PFSK-1 (cell line): ENCODE measurements around the gene ARMC6.

ENCODE experiments used
- FOXP2 ChIP-seq: optimal IDR thresholded peaks from 2 replicates; pipeline ENCODE3; 2011; ENCODE audit warnings: borderline replicate concordance, control low read depth, inconsistent platforms; ENCODE audit not compliant: insufficient read depth; ENCODE audit errors: extremely low read length, extremely low read depth
- POLR2AphosphoS5 ChIP-seq: IDR thresholded peaks from 2 replicates; pipeline ENCODE4 v1.6.1; 2012; ENCODE audit warnings: low read depth, mild to moderate bottlenecking, control low read depth, low read length, moderate library complexity
- REST ChIP-seq, 2 experiments: IDR thresholded peaks; 2 replicates each; pipeline versions ENCODE4 v1.6.1 to v1.8.0; 2011 to 2012; ENCODE audit warnings: low read depth in 2 of 2, low read length in 2 of 2, control low read depth in 1 of 2, inconsistent platforms in 1 of 2, mild to moderate bottlenecking in 1 of 2, moderate library complexity in 1 of 2; ENCODE audit not compliant: insufficient read depth in 1 of 2
- SIN3A ChIP-seq: IDR thresholded peaks from 2 replicates; pipeline ENCODE4 v1.6.1; 2012; ENCODE audit warnings: mild to moderate bottlenecking, low read length, moderate library complexity, borderline replicate concordance; ENCODE audit not compliant: insufficient read depth
- TAF1 ChIP-seq: IDR thresholded peaks from 2 replicates; pipeline ENCODE4 v1.6.1; 2012; ENCODE audit warnings: low read length, control low read depth, borderline replicate concordance; ENCODE audit not compliant: insufficient read depth

ARMC6 gene

GRCh38 chr19:19083413-19084178 is 50.2 kb downstream of the ARMC6 start:
- TF ChIP-seq SIN3A: no peak
- TF ChIP-seq POLR2AphosphoS5: no peak
- no peak for TF ChIP-seq REST (IDR thresholded peaks at IDR 0.05; ENCODE audit: insufficient read depth in 1 of 2, low read depth in 2 of 2, low read length in 2 of 2)
- TF ChIP-seq TAF1: no peak
- TF ChIP-seq FOXP2: no peak

- TF ChIP-seq REST (IDR thresholded peaks at IDR 0.05; ENCODE audit: insufficient read depth in 1 of 2, low read depth in 2 of 2, low read length in 2 of 2) (no peak), POLR2AphosphoS5 (no peak), TAF1 (no peak), SIN3A (no peak), FOXP2 (no peak)
Observed at GRCh38 chr19:19087676-19088075, 54.3 kb downstream of the ARMC6 start.

- TF ChIP-seq TAF1: no peak
- no peak for TF ChIP-seq REST (IDR thresholded peaks at IDR 0.05; ENCODE audit: insufficient read depth in 1 of 2, low read depth in 2 of 2, low read length in 2 of 2)
- TF ChIP-seq POLR2AphosphoS5: no peak
- no peak for TF ChIP-seq SIN3A
- no peak for TF ChIP-seq FOXP2
Observed at GRCh38 chr19:19094513-19094912, 61.1 kb downstream of the ARMC6 start.

GRCh38 chr19:19095691-19096090 is 62.3 kb downstream of the ARMC6 start:
- TF ChIP-seq SIN3A: no peak
- TF ChIP-seq REST (IDR thresholded peaks at IDR 0.05; ENCODE audit: insufficient read depth in 1 of 2, low read depth in 2 of 2, low read length in 2 of 2): no peak
- no peak for TF ChIP-seq POLR2AphosphoS5
- TF ChIP-seq FOXP2: no peak
- no peak for TF ChIP-seq TAF1
